Hypothalamus (tissue), 51 donors: ENCODE measurements around the gene GSTCD.
"Not testable (repeated sequence)": the region's sequence is repeated elsewhere in the genome, so short reads cannot be mapped to it uniquely, and the experiment has no call there.

Source experiments
- DNase-seq, 51 donors: peaks; one replicate each; lab custom pipeline; 2025; lab: John Stamatoyannopoulos, UW

The GSTCD gene

GRCh38 chr4:105714932-105715331 is 6.3 kb downstream of the GSTCD start:
- no peak for DNase-seq

GRCh38 chr4:105715692-105716278 is 7.2 kb downstream of the GSTCD start:
- DNase-seq: peak in 1 of 51 donors; percentile 16

GRCh38 chr4:105719204-105719603 is 10.6 kb downstream of the GSTCD start:
- no peak for DNase-seq

- no peak for DNase-seq
Measured at GRCh38 chr4:105725623-105726022, 17.0 kb downstream of the GSTCD start.

- not testable (repeated sequence) for DNase-seq
Measured at GRCh38 chr4:105729895-105730294, 21.3 kb downstream of the GSTCD start.

- not testable (repeated sequence) for DNase-seq
Measured at GRCh38 chr4:105735217-105735616, 26.6 kb downstream of the GSTCD start.

- no peak for DNase-seq
Measured at GRCh38 chr4:105741548-105741947, 33.0 kb downstream of the GSTCD start.

GRCh38 chr4:105748222-105748621 is 39.6 kb downstream of the GSTCD start:
- DNase-seq: no peak

- no peak for DNase-seq
Measured at GRCh38 chr4:105751718-105752299, 43.2 kb downstream of the GSTCD start.

GRCh38 chr4:105753361-105753760 is 44.8 kb downstream of the GSTCD start:
- DNase-seq: no peak

- DNase-seq: no peak
Measured at GRCh38 chr4:105755375-105755774, 46.8 kb downstream of the GSTCD start.

- no peak for DNase-seq
Measured at GRCh38 chr4:105758958-105759357, 50.4 kb downstream of the GSTCD start.

- no peak for DNase-seq
Measured at GRCh38 chr4:105765690-105766407, 57.3 kb downstream of the GSTCD start.

GRCh38 chr4:105767579-105767978 is 59.0 kb downstream of the GSTCD start:
- DNase-seq: no peak

GRCh38 chr4:105770524-105770923 is 61.9 kb downstream of the GSTCD start:
- not testable (repeated sequence) for DNase-seq

- DNase-seq: not testable (repeated sequence)
Measured at GRCh38 chr4:105772065-105772464, 63.5 kb downstream of the GSTCD start.

- not testable (repeated sequence) for DNase-seq
Measured at GRCh38 chr4:105775760-105776415, 67.3 kb downstream of the GSTCD start.

GRCh38 chr4:105780176-105780575 is 71.6 kb downstream of the GSTCD start:
- no peak for DNase-seq

- no peak for DNase-seq
Measured at GRCh38 chr4:105784761-105785160, 76.2 kb downstream of the GSTCD start.

- no peak for DNase-seq
Measured at GRCh38 chr4:105785792-105786191, 77.2 kb downstream of the GSTCD start.

GRCh38 chr4:105786748-105787147 is 78.2 kb downstream of the GSTCD start:
- no peak for DNase-seq

GRCh38 chr4:105797225-105797624 is 88.6 kb downstream of the GSTCD start:
- no peak for DNase-seq
